Activated naive CD4-positive, alpha-beta T cell treated with anti-CD3 and anti-CD28 coated beads, Interleukin-2, amount 50 U/mL, for 72 hours (primary cell): ENCODE results near the gene DHX16. TPM values are rescaled to one million over a fixed set of nuclear protein-coding genes. Genes with fewer than 3 reads are reported as not detected.
A peak's percentile ranks its signal among the peaks of the same experiment; 100 is the strongest.

Experiments
- ATAC-seq, 2 donors: fragments of 150-1000 bp; cut with Tn5 transposase; 2 replicates each; pipeline ENCODE4 v1.10.0; 2021; ENCODE audit warnings: mild to moderate bottlenecking in 2 of 2, moderate library complexity in 2 of 2
- DNase-seq, 2 donors: peaks; one replicate each; pipeline ENCODE4 v3.0.0; 2021 to 2022; ENCODE audit warnings: low spot score in 2 of 2
- H3K27ac Mint-ChIP-seq, 2 donors: one replicate each; pipeline ENCODE4 v1.8.0; 2022; ENCODE audit warnings: mild to moderate bottlenecking in 2 of 2, mixed read lengths in 2 of 2
- H3K36me3 Mint-ChIP-seq, 2 donors: one replicate each; pipeline ENCODE4 v1.8.0; 2022; ENCODE audit warnings: mixed read lengths in 2 of 2
- H3K9me3 Mint-ChIP-seq, 2 donors: one replicate each; pipeline ENCODE4 v1.8.0; 2022; ENCODE audit warnings: mixed read lengths in 2 of 2
- total RNA-seq, 2 donors: library from RNA; stranded (reverse); gene quantifications; one replicate each; pipeline ENCODE4 v1.2.3, GENCODE V29; 2022

The DHX16 gene
- total RNA-seq, 2 donors from 2014 or later = 31.7 to 37.5 TPM

DNA sequence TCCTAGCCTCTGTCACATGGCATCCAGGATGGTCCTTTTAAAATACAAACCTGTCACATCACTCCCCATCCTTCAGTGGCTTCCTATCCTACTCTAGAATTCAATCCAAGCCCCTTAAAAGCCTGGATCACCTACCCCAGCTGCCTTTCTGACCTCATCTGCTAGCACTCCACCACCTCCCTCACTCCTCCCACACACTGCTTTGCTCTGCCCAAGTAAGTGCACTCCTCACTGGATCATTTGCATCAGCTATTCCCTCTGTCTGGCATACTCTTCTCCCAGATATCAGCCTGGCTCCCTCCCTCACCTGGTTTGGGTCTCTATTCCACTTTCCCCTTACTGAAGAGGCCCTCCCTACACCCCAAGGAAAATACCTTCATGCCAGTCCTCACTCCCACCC lies 15.4 kb downstream of the DHX16 start:
- DNase-seq (no peak), ATAC-seq (no peak)
- no peaks in the 10 kb centered on the region for H3K9me3 Mint-ChIP-seq
- peaks cover 11 to 26% of the 10 kb centered on the region in 2 donors for H3K36me3 Mint-ChIP-seq
- H3K27ac Mint-ChIP-seq = peak overlapping the region; percentile 34 to 82

- ATAC-seq (no peak), DNase-seq (no peak)
- Mint-ChIP-seq H3K27ac (peak overlapping the region in 1 of 2 donors; percentile 82), H3K36me3 (peaks cover 1 to 28% of the 10 kb centered on the region in 2 donors), H3K9me3 (no peaks in the 10 kb centered on the region)
These were observed 16.3 kb downstream of the DHX16 start for GRCh38 chr6:30656513-30656912.

- no peak for DNase-seq
- Mint-ChIP-seq H3K36me3 (peaks cover 0 to 24% of the 10 kb centered on the region in 2 donors), H3K27ac (peak overlapping the region; percentile 11 to 23), H3K9me3 (no peaks in the 10 kb centered on the region)
- ATAC-seq = no peak
These were observed 17.1 kb downstream of the DHX16 start for GRCh38 chr6:30655743-30656094.

DNA sequence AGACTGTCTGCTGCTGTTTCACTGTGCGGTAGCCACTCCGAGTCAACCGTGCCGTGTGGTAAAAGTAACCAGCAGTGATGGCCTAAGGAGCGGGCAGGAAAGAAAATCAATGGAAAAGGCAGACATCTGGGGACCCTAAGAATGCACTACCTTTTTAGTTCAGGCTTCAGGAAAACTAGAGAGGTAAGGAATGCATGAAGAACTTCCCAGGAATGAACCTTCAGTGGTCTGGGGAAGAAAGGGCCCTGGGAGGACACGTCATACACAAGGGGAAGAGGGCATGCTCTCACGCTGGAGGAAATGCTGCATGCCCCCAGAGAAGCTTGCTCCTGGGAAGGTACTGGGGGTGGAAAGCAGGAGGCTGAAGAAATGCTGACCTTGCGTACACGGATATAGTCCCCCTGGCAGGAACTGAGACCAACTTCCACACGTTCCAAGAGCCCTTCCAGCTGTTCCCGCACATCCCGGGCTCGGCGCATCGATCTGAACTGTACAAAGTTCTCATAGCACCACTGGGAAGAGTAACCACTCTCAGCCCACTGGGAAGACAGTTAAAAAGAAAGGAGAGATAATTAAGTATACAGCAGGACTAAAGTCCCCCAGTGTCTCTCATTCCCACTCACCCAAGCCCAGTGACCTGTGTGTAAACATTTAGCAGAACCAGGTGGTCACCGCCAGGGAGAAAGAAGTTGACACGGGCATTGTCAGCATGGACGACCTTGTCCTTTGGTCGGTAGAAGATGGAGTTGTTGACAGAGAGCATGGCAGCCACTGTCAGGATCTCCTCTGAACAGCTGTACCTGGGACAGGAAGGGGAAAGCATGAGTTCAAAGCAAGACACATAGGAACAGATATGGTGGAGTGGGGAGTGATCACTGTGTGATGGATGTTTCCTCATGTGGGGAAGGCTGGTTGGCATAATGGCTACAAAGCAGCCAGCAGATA lies 17.7 kb downstream of the DHX16 start:
- Mint-ChIP-seq H3K36me3 (peaks cover 0 to 24% of the 10 kb centered on the region in 2 donors), H3K9me3 (no peaks in the 10 kb centered on the region), H3K27ac (peak overlapping the region; percentile 11 to 23)
- no peak for DNase-seq
- ATAC-seq = no peak

GRCh38 chr6:30651143-30651542 lies 21.7 kb downstream of the DHX16 start:
- ATAC-seq (no peak), DNase-seq (no peak)
- H3K9me3 Mint-ChIP-seq = no peaks in the 10 kb centered on the region
- H3K27ac Mint-ChIP-seq = peak overlapping the region in 1 of 2 donors; percentile 41
- peaks cover 0 to 11% of the 10 kb centered on the region in 2 donors for H3K36me3 Mint-ChIP-seq

DNA sequence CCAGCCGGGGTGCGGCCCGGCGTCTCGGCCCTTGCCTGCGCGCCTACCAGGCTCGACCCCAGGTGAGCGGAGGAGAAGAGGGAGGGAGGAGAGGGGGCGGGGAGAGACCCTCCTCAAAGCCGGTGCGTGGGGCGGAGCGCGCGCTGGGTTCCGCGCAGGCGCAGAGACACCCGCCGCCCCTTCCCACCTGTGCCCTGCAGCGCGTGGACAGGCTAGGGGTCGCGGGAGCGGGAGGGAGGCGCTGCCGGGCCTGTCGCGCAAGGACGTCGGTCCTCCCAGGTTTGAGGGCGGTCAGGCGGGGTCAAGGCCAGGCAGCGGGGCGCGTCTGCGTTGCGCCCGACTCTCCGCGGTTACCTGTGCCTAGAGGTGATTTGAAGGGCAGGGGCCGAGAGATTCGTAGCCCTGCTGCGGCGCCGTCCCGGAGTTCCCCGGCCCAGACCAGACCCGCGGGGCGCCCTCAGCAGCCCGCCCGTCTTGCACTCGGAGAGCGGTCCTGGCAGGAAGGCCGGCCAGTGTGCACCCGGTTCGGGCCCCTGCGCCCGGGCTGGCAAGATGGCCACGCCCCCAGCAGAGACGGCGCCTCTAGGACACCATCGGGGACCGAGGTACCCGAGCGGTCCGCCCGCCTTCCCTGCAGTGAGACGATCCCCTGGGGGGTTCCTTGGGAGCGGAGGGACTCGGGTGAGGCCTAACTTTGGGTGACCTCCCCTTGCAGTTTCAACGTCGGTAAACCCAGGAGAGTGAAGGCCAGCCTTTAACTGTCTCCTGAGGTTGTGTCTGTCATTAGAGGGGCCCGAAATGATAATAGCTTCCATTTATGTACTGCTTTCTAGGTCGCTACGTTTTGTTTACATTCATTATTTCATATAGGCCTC lies 25.3 kb downstream of the DHX16 start:
- ATAC-seq (peak; percentile 77 to 82), DNase-seq (peak; percentile 73 to 86)
- H3K27ac Mint-ChIP-seq = peak overlapping the region; percentile 88 to 91
- H3K9me3 Mint-ChIP-seq = no peaks in the 10 kb centered on the region
- H3K36me3 Mint-ChIP-seq = peaks cover 0 to 6% of the 10 kb centered on the region in 2 donors

DNA sequence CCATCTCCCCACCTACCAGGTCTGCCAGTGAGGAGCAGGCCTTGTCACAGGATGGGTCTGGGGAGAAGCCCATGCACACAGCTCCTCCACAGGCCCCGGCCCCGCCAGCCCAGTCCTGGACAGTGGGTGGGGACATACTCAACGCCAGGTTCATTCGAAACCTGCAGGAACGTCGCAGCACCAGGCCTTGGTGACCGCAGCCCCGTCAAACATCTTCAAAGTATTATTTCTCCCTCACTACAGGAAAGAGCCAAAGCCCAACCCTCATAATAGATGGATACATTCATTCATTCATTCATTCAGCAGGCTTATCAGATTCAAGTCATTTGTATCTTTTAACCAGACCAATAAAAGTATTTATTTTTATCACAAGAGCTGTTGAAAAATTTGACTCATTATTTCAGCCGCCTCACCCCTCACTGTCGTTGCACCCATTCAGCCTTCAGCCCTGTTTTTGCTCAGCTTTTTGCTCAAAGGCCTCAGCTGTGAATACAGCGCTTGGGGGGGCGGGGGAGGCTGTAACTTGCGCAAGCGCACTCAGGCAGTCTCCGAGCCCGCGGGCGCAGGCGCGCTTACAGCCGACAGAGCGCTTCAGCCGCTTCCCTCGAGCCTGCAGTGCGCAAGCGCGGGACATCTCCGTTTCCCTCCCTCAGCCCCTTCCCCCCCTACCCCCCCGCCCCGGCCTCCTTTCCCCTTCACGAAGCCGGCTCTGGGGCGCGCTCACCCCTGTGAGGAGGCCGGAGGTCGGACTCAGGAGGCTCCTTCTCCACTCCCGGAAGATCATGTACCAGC lies 26.2 kb downstream of the DHX16 start, which contains the start of gene C6orf136:
Gene C6orf136, plus strand, starts transcription at position 684 of the 792 bp plus-strand sequence. Its CDS starts 99 bp downstream, at position 783.
- Mint-ChIP-seq H3K27ac (peak within 1 kb of the TSS; percentile 88 to 91), H3K9me3 (no peaks in the 10 kb centered on the region), H3K36me3 (no peaks in the 10 kb centered on the region)
- DNase-seq (peak; percentile 86 to 91), ATAC-seq (peak; percentile 80 to 82)

GRCh38 chr6:30645989-30646388 lies 26.8 kb downstream of the DHX16 start:
- no peak for DNase-seq
- Mint-ChIP-seq H3K9me3 (no peaks in the 10 kb centered on the region), H3K36me3 (no peaks in the 10 kb centered on the region), H3K27ac (peak overlapping the region; percentile 44 to 88)
- ATAC-seq = no peak

DNA sequence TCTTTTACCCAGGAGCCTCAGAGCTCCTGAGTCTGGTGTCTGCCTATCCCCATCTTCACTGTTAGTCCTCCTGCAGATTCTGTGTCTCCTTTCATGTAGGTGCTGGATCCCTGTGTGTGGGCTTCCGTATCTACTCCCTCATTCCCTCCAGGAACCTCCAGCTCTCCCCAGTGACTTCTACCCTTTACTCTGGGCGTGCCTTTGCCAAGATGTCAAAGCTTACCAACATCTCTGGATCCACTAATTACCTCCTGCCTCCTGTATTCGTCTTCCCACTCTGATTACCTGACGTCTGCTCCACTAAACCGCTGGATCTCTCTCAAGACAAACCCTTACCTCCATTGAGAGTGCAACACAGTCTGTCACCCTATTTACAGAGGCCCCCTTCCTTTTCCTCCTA lies 28.0 kb downstream of the DHX16 start:
- Mint-ChIP-seq H3K27ac (peak overlapping the region; percentile 36 to 88), H3K36me3 (no peaks in the 10 kb centered on the region), H3K9me3 (no peaks in the 10 kb centered on the region)
- no peak for ATAC-seq
- DNase-seq = no peak

- Mint-ChIP-seq H3K36me3 (no peaks in the 10 kb centered on the region), H3K9me3 (no peaks in the 10 kb centered on the region), H3K27ac (no peak overlapping the region)
- no peak for ATAC-seq
- DNase-seq = no peak
These were observed 29.1 kb downstream of the DHX16 start for GRCh38 chr6:30643656-30644055.

- H3K9me3 Mint-ChIP-seq = no peaks in the 10 kb centered on the region
- peak overlapping the region in 1 of 2 donors; percentile 81 for H3K27ac Mint-ChIP-seq
- ATAC-seq = no peak
- DNase-seq = no peak
- no peaks in the 10 kb centered on the region for H3K36me3 Mint-ChIP-seq
These were observed 31.8 kb downstream of the DHX16 start for GRCh38 chr6:30641048-30641447.

DNA sequence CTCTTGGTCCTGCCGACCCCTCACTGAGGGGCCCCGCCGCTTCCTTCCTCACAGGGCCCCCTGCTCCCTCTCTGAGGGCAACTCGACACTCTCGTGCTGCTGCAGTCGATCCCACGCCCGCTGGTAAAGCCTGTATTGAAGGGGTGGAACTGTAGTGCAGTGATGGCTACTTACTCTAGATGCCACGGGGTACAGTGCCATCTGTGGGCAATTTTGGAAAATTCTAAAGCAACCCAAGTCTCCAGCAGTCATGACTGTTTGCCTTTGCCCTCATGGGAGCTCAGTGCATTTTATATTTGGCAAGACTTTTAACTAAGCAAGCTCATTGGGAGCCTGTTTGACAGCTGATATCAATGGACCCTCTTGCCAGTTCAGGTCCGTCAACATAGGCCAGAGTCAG lies 32.3 kb downstream of the DHX16 start:
- H3K36me3 Mint-ChIP-seq = no peaks in the 10 kb centered on the region
- no peaks in the 10 kb centered on the region for H3K9me3 Mint-ChIP-seq
- DNase-seq = no peak
- ATAC-seq = no peak
- no peak overlapping the region for H3K27ac Mint-ChIP-seq

DNA sequence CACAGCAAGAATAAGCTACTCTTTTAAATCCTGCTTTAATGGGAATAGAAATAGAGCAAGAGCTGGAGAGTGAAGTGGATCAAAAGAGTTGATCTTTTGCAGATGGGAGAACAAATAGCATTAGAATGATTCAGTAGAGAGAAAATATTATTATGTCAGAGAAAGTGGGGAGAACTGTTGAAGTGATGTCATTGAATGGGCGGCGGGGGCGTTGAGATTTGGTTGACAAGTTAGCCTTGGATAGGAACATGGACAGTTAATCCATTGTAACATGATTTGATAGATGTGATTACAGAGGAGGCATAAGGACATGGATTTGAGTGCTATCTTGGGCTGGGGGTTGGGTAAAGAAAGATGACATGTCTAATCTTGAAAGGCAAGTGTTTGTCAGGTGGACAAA lies 37.0 kb downstream of the DHX16 start:
- Mint-ChIP-seq H3K9me3 (no peaks in the 10 kb centered on the region), H3K27ac (no peak overlapping the region), H3K36me3 (peaks cover 0 to 13% of the 10 kb centered on the region in 2 donors)
- ATAC-seq (no peak), DNase-seq (no peak)

GRCh38 chr6:30626484-30627366 lies 46.1 kb downstream of the DHX16 start, which contains the start of gene ATAT1:
TSS of gene ATAT1 (plus strand) at chr6:30626874.
- DNase-seq (peak; percentile 80 to 83), ATAC-seq (peak; percentile 97 to 99)
- peaks cover 14 to 18% of the 10 kb centered on the region in 2 donors for H3K36me3 Mint-ChIP-seq
- H3K9me3 Mint-ChIP-seq = no peaks in the 10 kb centered on the region
- H3K27ac Mint-ChIP-seq = peak within 1 kb of the TSS; percentile 94 to 97

DNA sequence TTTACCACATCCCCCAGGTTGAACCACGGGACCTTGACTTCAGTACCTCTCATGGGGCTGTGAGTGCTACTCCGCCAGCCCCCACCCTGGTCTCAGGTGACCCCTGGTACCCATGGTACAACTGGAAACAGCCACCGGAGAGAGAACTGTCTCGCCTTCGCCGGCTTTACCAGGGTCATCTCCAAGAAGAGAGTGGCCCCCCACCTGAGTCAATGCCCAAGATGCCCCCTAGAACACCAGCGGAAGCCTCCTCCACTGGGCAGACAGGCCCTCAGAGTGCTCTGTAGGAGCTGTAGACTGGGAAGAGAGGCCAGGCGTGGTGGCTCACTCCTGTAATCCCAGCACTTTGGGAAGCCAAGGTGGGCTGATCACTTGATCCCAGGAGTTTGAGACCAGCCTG lies 47.3 kb downstream of the DHX16 start:
- ATAC-seq (no peak), DNase-seq (no peak)
- Mint-ChIP-seq H3K27ac (peak overlapping the region; percentile 88 to 94), H3K9me3 (no peaks in the 10 kb centered on the region), H3K36me3 (peaks cover 14 to 15% of the 10 kb centered on the region in 2 donors)
